ENCODE results near the gene ARHGAP5. TPM values are rescaled to one million over a fixed set of nuclear protein-coding genes. Genes with fewer than 3 reads are reported as not detected.

The ARHGAP5 gene
- total RNA-seq, 1 donor from 2014 or later: 182 TPM

DNA sequence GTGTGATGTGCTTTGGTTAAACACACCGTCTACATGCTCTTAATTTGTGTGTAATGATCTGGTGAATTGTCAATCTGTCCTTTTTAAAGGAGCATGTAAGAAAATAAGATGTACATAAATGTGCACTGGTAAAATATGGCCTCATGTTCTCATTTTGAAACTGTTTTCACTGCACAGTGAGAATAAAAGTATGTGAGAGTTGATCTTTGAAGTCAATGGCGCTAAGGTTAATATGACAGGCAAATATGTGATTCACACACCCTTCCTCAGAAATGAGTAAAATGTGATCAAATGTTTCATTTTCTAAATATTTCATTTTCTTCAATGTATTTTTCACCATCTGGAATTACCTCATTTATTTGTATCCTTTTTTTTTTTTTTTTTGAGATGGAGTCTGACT lies 116.4 kb downstream of the ARHGAP5 start:
- Mint-ChIP-seq H3K27ac (no peak overlapping the region), H3K4me3 (ENCODE audit: low read depth) (no peak overlapping the region), H3K27me3 (no peaks in the 10 kb centered on the region), H3K4me1 (ENCODE audit: low read depth) (no peaks in the 10 kb centered on the region), H3K9me3 (ENCODE audit: low read depth) (no peaks in the 10 kb centered on the region), H3K36me3 (ENCODE audit: insufficient read depth) (no peaks in the 10 kb centered on the region)
- DNase-seq (ENCODE audit: low spot score, unreplicated experiment): no peak
- TF ChIP-seq CTCF (IDR thresholded peaks at IDR 0.05; ENCODE audit: unreplicated experiment): no peak

DNA sequence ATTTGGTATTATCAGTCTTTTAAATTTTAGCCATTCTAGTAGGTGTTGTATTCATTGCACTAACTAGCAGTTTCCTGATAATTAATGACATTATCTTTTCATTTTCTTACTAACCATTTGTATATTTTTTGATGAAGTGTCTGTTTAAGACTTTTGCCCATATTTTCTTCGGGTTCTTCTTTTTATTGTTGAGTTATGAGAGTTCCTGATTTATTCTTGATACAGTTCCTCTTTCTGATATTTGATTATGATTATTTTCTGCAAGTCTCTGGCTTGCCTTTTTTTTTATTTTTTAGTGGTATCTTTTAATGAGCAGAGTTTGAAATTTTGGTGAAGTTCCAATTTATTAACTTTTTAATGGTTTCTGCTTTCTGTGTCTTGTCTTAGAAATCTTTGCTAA lies 118.5 kb downstream of the ARHGAP5 start:
- Mint-ChIP-seq H3K27me3 (no peaks in the 10 kb centered on the region), H3K4me3 (ENCODE audit: low read depth) (no peak overlapping the region), H3K36me3 (ENCODE audit: insufficient read depth) (no peaks in the 10 kb centered on the region), H3K4me1 (ENCODE audit: low read depth) (peaks cover 2% of the 10 kb centered on the region), H3K27ac (no peak overlapping the region), H3K9me3 (ENCODE audit: low read depth) (no peaks in the 10 kb centered on the region)
- DNase-seq (ENCODE audit: low spot score, unreplicated experiment): no peak
- no peak for TF ChIP-seq CTCF (IDR thresholded peaks at IDR 0.05; ENCODE audit: unreplicated experiment)

- no peaks in the 10 kb centered on the region for H3K9me3 Mint-ChIP-seq (ENCODE audit: low read depth)
- no peak overlapping the region for H3K4me3 Mint-ChIP-seq (ENCODE audit: low read depth)
- no peaks in the 10 kb centered on the region for H3K36me3 Mint-ChIP-seq (ENCODE audit: insufficient read depth)
- no peaks in the 10 kb centered on the region for H3K27me3 Mint-ChIP-seq
- peaks cover 8% of the 10 kb centered on the region for H3K4me1 Mint-ChIP-seq (ENCODE audit: low read depth)
- no peak for DNase-seq (ENCODE audit: low spot score, unreplicated experiment)
- no peak overlapping the region for H3K27ac Mint-ChIP-seq
- TF ChIP-seq CTCF (IDR thresholded peaks at IDR 0.05; ENCODE audit: unreplicated experiment): no peak
Measured at GRCh38 chr14:32197919-32198318, 120.8 kb downstream of the ARHGAP5 start.

GRCh38 chr14:32200368-32201192 lies 123.5 kb downstream of the ARHGAP5 start:
- TF ChIP-seq CTCF (IDR thresholded peaks at IDR 0.05; ENCODE audit: unreplicated experiment): peak; percentile 19
- Mint-ChIP-seq H3K4me1 (ENCODE audit: low read depth) (peaks cover 16% of the 10 kb centered on the region), H3K27me3 (no peaks in the 10 kb centered on the region), H3K4me3 (ENCODE audit: low read depth) (peak overlapping the region; percentile 86), H3K9me3 (ENCODE audit: low read depth) (no peaks in the 10 kb centered on the region), H3K36me3 (ENCODE audit: insufficient read depth) (no peaks in the 10 kb centered on the region), H3K27ac (peak overlapping the region; percentile 100)
- no peak for DNase-seq (ENCODE audit: low spot score, unreplicated experiment)

DNA sequence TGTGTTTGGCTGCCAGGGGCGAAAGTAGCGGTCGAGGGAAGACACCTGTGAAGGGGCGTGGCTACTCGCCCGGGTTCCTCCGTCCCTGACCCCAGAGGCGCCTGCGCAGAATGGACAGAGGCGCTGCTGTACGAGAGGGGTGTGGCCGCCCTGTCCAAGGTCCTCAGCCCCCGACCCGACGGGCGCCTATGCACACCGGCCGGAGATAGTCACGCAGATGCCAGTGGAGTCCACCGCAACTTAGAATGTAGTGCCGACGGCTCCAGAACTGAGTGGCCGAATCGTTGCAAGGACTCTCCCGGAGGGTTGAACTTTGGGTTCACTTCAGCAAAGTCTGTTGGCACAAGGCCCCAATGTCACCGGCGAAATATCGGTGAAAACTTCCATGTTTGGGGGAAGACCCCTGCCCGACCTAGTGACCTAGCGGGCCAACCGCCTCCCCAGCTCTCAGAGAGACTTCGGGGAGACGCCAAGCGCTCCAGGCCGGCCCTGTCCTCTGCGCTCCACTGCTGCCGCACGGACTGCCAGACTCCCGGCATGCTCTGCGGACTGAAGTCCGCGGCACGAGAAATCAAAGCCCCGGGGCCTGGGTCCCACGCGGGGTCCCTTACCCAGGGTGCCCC lies 124.2 kb downstream of the ARHGAP5 start:
- no peak for TF ChIP-seq CTCF (IDR thresholded peaks at IDR 0.05; ENCODE audit: unreplicated experiment)
- no peaks in the 10 kb centered on the region for H3K36me3 Mint-ChIP-seq (ENCODE audit: insufficient read depth)
- peak overlapping the region; percentile 100 for H3K27ac Mint-ChIP-seq
- no peaks in the 10 kb centered on the region for H3K27me3 Mint-ChIP-seq
- peaks cover 16% of the 10 kb centered on the region for H3K4me1 Mint-ChIP-seq (ENCODE audit: low read depth)
- H3K9me3 Mint-ChIP-seq (ENCODE audit: low read depth): no peaks in the 10 kb centered on the region
- peak; percentile 92 for DNase-seq (ENCODE audit: low spot score, unreplicated experiment)
- H3K4me3 Mint-ChIP-seq (ENCODE audit: low read depth): peak overlapping the region; percentile 86
